ENCODE data around the gene NCK2. TPM values are rescaled to one million over a fixed set of nuclear protein-coding genes. Genes with fewer than 3 reads are reported as not detected.

NCK2 gene
- polyA plus RNA-seq, 2 of the 4 experiments (the other 2 are of a cell fraction): 17.1 to 17.8 TPM

GRCh38 chr2:105783972-105784371, 39.3 kb downstream of the NCK2 start (continued):
- no peak for TF ChIP-seq BCL3 (IDR thresholded peaks at IDR 0.05)

GRCh38 chr2:105784589-105784988, 39.9 kb downstream of the NCK2 start:
- WGBS (ENCODE audit: missing lambda C conversion rate): 77% methylated on average over 5 of the region's 5 CpGs
- CTCF ChIA-PET: no interaction called here
- Histone ChIP-seq H3K27ac (no peak overlapping the region), H3K9me3 (no peaks in the 10 kb centered on the region), H3K4me1 (no peaks in the 10 kb centered on the region), H3K4me2 (no peak overlapping the region), H3K4me3 (no peak overlapping the region)
- DNase-seq (ENCODE audit: low read depth in 1 of 2, low spot score in 1 of 2) (no peak), FAIRE-seq (no peak), ATAC-seq (no peak)
- POLR2A ChIA-PET: no interaction called here
- TF ChIP-seq RFX5 (IDR thresholded peaks at IDR 0.05) (no peak), NFE2L2 (conservative IDR thresholded peaks at IDR 0.05; ENCODE audit: low read length) (no peak), JUN (IDR thresholded peaks at IDR 0.05) (no peak), NR3C1 (IDR thresholded peaks at IDR 0.05) (no peak), RCOR1 (IDR thresholded peaks at IDR 0.05; ENCODE audit: low read depth, low read length) (no peak), RAD21 (conservative IDR thresholded peaks at IDR 0.05 in 1 of 2, IDR thresholded peaks at IDR 0.05 in 1 of 2) (no peak), HES2 (IDR thresholded peaks at IDR 0.05) (no peak), PHF8 (IDR thresholded peaks at IDR 0.05; ENCODE audit: borderline replicate concordance, low read depth) (no peak), BCL3 (IDR thresholded peaks at IDR 0.05) (no peak), KDM5A (IDR thresholded peaks at IDR 0.05) (no peak), MAZ (IDR thresholded peaks at IDR 0.05; ENCODE audit: borderline replicate concordance, low read depth, low read length) (no peak), TFCP2L1 (CRISPR knock-in tag; IDR thresholded peaks at IDR 0.05) (no peak), HMGXB4 (CRISPR knock-in tag; IDR thresholded peaks at IDR 0.05; ENCODE audit: borderline replicate concordance) (no peak), CTCF (IDR thresholded peaks at IDR 0.05) (no peak), FOSB (CRISPR knock-in tag; IDR thresholded peaks at IDR 0.05) (no peak), CBX8 (IDR thresholded peaks at IDR 0.05) (no peak)

- ATAC-seq: no peak
- CTCF ChIA-PET: no interaction called here
- Histone ChIP-seq H3K27ac (no peak overlapping the region), H3K4me3 (no peak overlapping the region), H3K9me3 (no peaks in the 10 kb centered on the region), H3K4me1 (peaks cover 2% of the 10 kb centered on the region; the same call in 2 of the 3 replicates), H3K4me2 (no peak overlapping the region)
- WGBS (ENCODE audit: missing lambda C conversion rate): 86% methylated on average over 17 of the region's 17 CpGs
- TF ChIP-seq HES2 (IDR thresholded peaks at IDR 0.05) (no peak), REST (IDR thresholded peaks at IDR 0.05) (no peak), SREBF2 (IDR thresholded peaks at IDR 0.05) (no peak), CEBPB (IDR thresholded peaks at IDR 0.05) (no peak), NFE2L2 (conservative IDR thresholded peaks at IDR 0.05; ENCODE audit: low read length) (no peak), RAD21 (conservative IDR thresholded peaks at IDR 0.05 in 1 of 2, IDR thresholded peaks at IDR 0.05 in 1 of 2) (no peak), NPAS2 (CRISPR knock-in tag; IDR thresholded peaks at IDR 0.05; ENCODE audit: borderline replicate concordance) (no peak), TFCP2L1 (CRISPR knock-in tag; IDR thresholded peaks at IDR 0.05) (no peak), ZSCAN20 (CRISPR knock-in tag; IDR thresholded peaks at IDR 0.05) (no peak)
- no peak for FAIRE-seq
- no peak for DNase-seq (ENCODE audit: low read depth in 1 of 2, low spot score in 1 of 2)
- POLR2A ChIA-PET: no interaction called here
These were observed 40.6 kb downstream of the NCK2 start for GRCh38 chr2:105785095-105785847.

All from A549 (cell line).